Embryonic facial prominence (tissue), 1 donor: ENCODE data around the gene H19.

Experiments used
- DNase-seq: peaks from one replicate; pipeline ENCODE4 v3.0.0-alpha.2; 2016; ENCODE audit errors: extremely low spot score

The H19 gene

GRCh38 chr11:1947592-1948237 lies 49.9 kb downstream of the H19 start:
- no peak for DNase-seq

- no peak for DNase-seq
Observed at GRCh38 chr11:1946812-1947484, 50.7 kb downstream of the H19 start, which contains the start of gene MRPL23. MRPL23 (plus strand) TSS chr11:1947332; CDS start chr11:1947363, 31 bp downstream.
